HepG2 (cell line): ENCODE results near the gene RNF125. TPM values are rescaled to one million over a fixed set of nuclear protein-coding genes. Genes with fewer than 3 reads are reported as not detected.

Source experiments
- ATAC-seq: fragments of 200-7000 bp; cut with Tn5 transposase; 3 replicates; pipeline ENCODE4 v1.9.1; 2020; ENCODE audit warnings: mild to moderate bottlenecking, moderate library complexity
- BruUV-seq: library from RNA; stranded (reverse); fragments of 400-500 nt; replicated peaks from 2 replicates; lab custom pipeline; 2021; lab: Mats Ljungman, UMichigan
- CTCF ChIA-PET: fragments of 300-600 bp; formaldehyde crosslinking; extraction: SDS; loops from one replicate; lab custom pipeline; 2021; ENCODE audit warnings: low total read pairs, inconsistent platforms, low intra/inter-chr PET ratio; lab: Yijun Ruan, JAX
- POLR2A ChIA-PET: fragments of 350-600 bp; sonication (Branson Sonifier 250); formaldehyde crosslinking; loops from one replicate; lab custom pipeline; 2020; ENCODE audit warnings: antibody characterized with exemption, inconsistent platforms; lab: Yijun Ruan, JAX
- DNase-seq: peaks from one replicate; pipeline ENCODE4 v3.0.0-alpha.2; 2015; ENCODE audit warnings: low spot score
- FAIRE-seq: peaks from 3 replicates; lab custom pipeline; 2011; peaks lifted over from hg19 to GRCh38; lab: Jason Lieb, UNC
- H2AFZ ChIP-seq: one replicate; pipeline ENCODE4 v1.6.1; 2011; ENCODE audit warnings: low read length, inconsistent platforms
- H3K27ac ChIP-seq: fragments of 300-600 bp; 3 replicates; pipeline ENCODE4 v1.8.0; 2011; ENCODE audit warnings: mixed run types, mild to moderate bottlenecking, mixed read lengths, low read length, inconsistent platforms; ENCODE audit not compliant: insufficient read depth; ENCODE audit errors: extremely low read length
- H3K27me3 ChIP-seq, 2 experiments: fragments of 200-600 bp in 1 of 2; 2 replicates in 1 of 2; 3 replicates in 1 of 2; pipeline versions ENCODE4 v1.6.0 to v1.8.0; 2011; ENCODE audit warnings: low read length in 2 of 2, mild to moderate bottlenecking in 2 of 2, moderate library complexity in 2 of 2, inconsistent platforms in 1 of 2; ENCODE audit not compliant: insufficient read depth in 2 of 2, control insufficient read depth in 1 of 2
- H3K36me3 ChIP-seq, 2 experiments: fragments of 200-600 bp in 1 of 2; replicated peaks in 1 of 2; 2 replicates in 1 of 2; 3 replicates in 1 of 2; pipeline versions ENCODE4 v1.5.1 to v1.8.0; 2011; ENCODE audit warnings: low read length in 2 of 2, inconsistent platforms in 1 of 2; ENCODE audit not compliant: insufficient read depth in 2 of 2, control insufficient read depth in 1 of 2
- H3K4me1 ChIP-seq: 2 replicates; pipeline ENCODE4 v1.5.1; 2012; ENCODE audit warnings: low read length, inconsistent platforms; ENCODE audit not compliant: insufficient read depth
- H3K4me2 ChIP-seq: 2 replicates; pipeline ENCODE4 v1.6.0; 2011; ENCODE audit warnings: low read depth, low read length, inconsistent platforms
- H3K4me3 ChIP-seq, 3 experiments: fragments of 200-600 bp in 1 of 3; sonication (generic), shearing (Covaris generic) in 1 of 3; replicated peaks in 1 of 3; 2 replicates each; pipeline ENCODE4 v1.5.1; 2011 to 2016; ENCODE audit warnings: low read length in 3 of 3, inconsistent platforms in 2 of 3, low read depth in 2 of 3, mild to moderate bottlenecking in 2 of 3, control low read depth in 1 of 3, mixed read lengths in 1 of 3; ENCODE audit not compliant: insufficient read depth in 1 of 3
- H3K79me2 ChIP-seq: one replicate; pipeline ENCODE4 v1.6.1; 2011; ENCODE audit warnings: low read length, inconsistent platforms; ENCODE audit not compliant: insufficient read depth
- H3K9ac ChIP-seq: 2 replicates; pipeline ENCODE4 v1.6.0; 2011; ENCODE audit warnings: mild to moderate bottlenecking, low read depth, low read length, inconsistent platforms; ENCODE audit not compliant: insufficient read depth
- H3K9me3 ChIP-seq: 2 replicates; pipeline ENCODE4 v1.5.1; 2012; ENCODE audit warnings: mild to moderate bottlenecking, low read length
- H4K20me1 ChIP-seq: 2 replicates; pipeline ENCODE4 v1.6.0; 2011; ENCODE audit warnings: inconsistent platforms, mild to moderate bottlenecking, low read length, moderate library complexity; ENCODE audit not compliant: insufficient read depth
- DNMT3B ChIP-seq: conservative IDR thresholded peaks from 2 replicates; pipeline ENCODE4 v1.6.1; 2016; ENCODE audit warnings: missing biosample characterization, control low read depth
- EZH2 ChIP-seq: conservative IDR thresholded peaks from 2 replicates; pipeline ENCODE4 v1.6.1; 2012; ENCODE audit warnings: mild to moderate bottlenecking, low read depth, low read length, moderate library complexity
- GPN1 ChIP-seq: sonication (generic); formaldehyde crosslinking; IDR thresholded peaks from 2 replicates; pipeline ENCODE4 v1.5.1; 2020; ENCODE audit warnings: missing genetic modification reagents, borderline replicate concordance
- HDAC6 ChIP-seq: fragments of 200-600 bp; sonication (generic); IDR thresholded peaks from 2 replicates; pipeline ENCODE4 v1.7.0; 2017; ENCODE audit warnings: mild to moderate bottlenecking, antibody characterized with exemption, low read length, low read depth
- MTF1 ChIP-seq: sonication (generic); formaldehyde crosslinking; IDR thresholded peaks from 2 replicates; pipeline ENCODE4 v1.5.0; 2020; ENCODE audit warnings: missing genetic modification reagents
- RBM22 ChIP-seq: fragments of 200-400 bp; formaldehyde crosslinking; optimal IDR thresholded peaks from 2 replicates; pipeline ENCODE3; 2017; ENCODE audit warnings: mild to moderate bottlenecking, low read length, moderate library complexity
- RFXANK ChIP-seq: IDR thresholded peaks from 2 replicates; pipeline ENCODE4 v1.6.1; 2016
- SOX6 ChIP-seq, 2 experiments: fragments of 450-650 bp in 1 of 2; sonication (generic) in 1 of 2; formaldehyde crosslinking in 1 of 2; IDR thresholded peaks; 2 replicates each; pipeline versions ENCODE4 v1.4.0 to v1.6.1; 2017 to 2020; ENCODE audit warnings: antibody characterized with exemption in 1 of 2, mild to moderate bottlenecking in 1 of 2, missing genetic modification reagents in 1 of 2
- ZNF3 ChIP-seq: IDR thresholded peaks from 2 replicates; pipeline ENCODE4 v1.7.0; 2017; ENCODE audit warnings: inconsistent platforms
- ZNF33B ChIP-seq: sonication (generic); formaldehyde crosslinking; IDR thresholded peaks from 2 replicates; pipeline ENCODE4 v1.5.1; 2020; ENCODE audit warnings: mild to moderate bottlenecking, missing genetic modification reagents
- ZNF354B ChIP-seq: sonication (generic); formaldehyde crosslinking; IDR thresholded peaks from 2 replicates; pipeline ENCODE4 v1.8.0; 2022; ENCODE audit warnings: mild to moderate bottlenecking, missing genetic modification reagents
- ZNF850 ChIP-seq: sonication (generic); formaldehyde crosslinking; conservative IDR thresholded peaks from 2 replicates; pipeline ENCODE4 v1.9.0; 2021; ENCODE audit warnings: mild to moderate bottlenecking, missing genetic modification reagents
- WGBS: methylation state at CpG from one replicate; pipeline ENCODE4 v1.1.6; 2017; ENCODE audit warnings: low lambda C conversion rate; 5-methylcytosine and 5-hydroxymethylcytosine counted together
- in situ Hi-C: cut with HindIII; loops from 2 replicates; pipeline ENCODE4 v1.10.0; 2017; ENCODE audit warnings: low pct_unique_long_range_greater_than_20kb; ENCODE audit not compliant: extremely low pct_ligation_motif_present
- intact Hi-C: fragments of 100-400 bp; cut with micrococcal nuclease; formaldehyde crosslinking; loops from one replicate; pipeline ENCODE4 v1.10.0; 2022; ENCODE audit not compliant: unreplicated experiment
- polyA plus RNA-seq, 8 experiments: library from polyadenylated mRNA; depleted of rRNA in 3 of 8; stranded (reverse) in 7 of 8; unstranded in 1 of 8; fragments of >200 nt; fragmentation: Illumina TruSeq in 4 of 8; extraction: Trizol in 4 of 8; gene quantifications; 2 replicates each; pipeline versions ENCODE4 v1.2.1 to v1.2.3, GENCODE V29; 2011 to 2016; ENCODE audit warnings: low read depth in 4 of 8, missing spikeins in 1 of 8, mixed read lengths in 1 of 8; ENCODE audit not compliant: insufficient read depth in 1 of 8
- total RNA-seq, 5 experiments: library from RNA; depleted of rRNA; stranded (reverse); fragments of >200 nt; fragmentation: Illumina TruSeq; extraction: Trizol; gene quantifications; 2 replicates each; pipeline ENCODE4 v1.2.3, GENCODE V29; 2016; ENCODE audit warnings: low read depth in 1 of 5
- TF ChIP-seq, protein P1 (sequence below): sonication (generic); formaldehyde crosslinking; IDR thresholded peaks from 2 replicates; pipeline ENCODE4 v1.4.0; 2020; ENCODE audit warnings: missing genetic modification reagents
- TF ChIP-seq, protein P2 (sequence below), 2 experiments: fragments of 450-650 bp in 1 of 2; sonication (generic) in 1 of 2; formaldehyde crosslinking in 1 of 2; IDR thresholded peaks; 2 replicates each; pipeline versions ENCODE4 v1.6.1 to v1.8.0; 2016 to 2022; ENCODE audit warnings: antibody characterized with exemption in 1 of 2, mild to moderate bottlenecking in 1 of 2, missing genetic modification reagents in 1 of 2

RNF125 gene
- total and polyA plus RNA-seq, 2 of the 13 experiments (the other 11 are each of a cell fraction or from before 2014, with no cell fraction given): 0.58 to 1.8 TPM

DNA sequence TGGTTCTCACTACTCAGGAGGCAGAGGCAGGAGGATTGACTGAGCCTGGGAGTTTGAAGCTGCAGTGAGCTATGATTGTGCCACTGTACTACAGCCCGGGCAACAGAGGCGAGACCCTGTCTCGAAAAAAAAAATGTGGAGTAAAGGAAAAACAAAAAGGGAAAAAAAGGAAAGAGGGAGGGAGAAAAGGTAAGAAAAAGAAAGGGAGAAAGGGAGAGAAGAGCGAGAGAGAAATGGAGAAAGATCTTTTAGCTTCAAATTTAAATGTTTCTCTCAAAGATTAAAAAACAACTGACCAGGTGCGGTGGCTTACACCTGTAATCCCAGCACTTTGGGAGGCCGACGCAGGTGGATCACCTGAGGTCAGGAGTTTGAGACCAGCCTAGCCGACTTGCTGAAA lies 65.2 kb downstream of the RNF125 start:
- in situ Hi-C loops (no loop called here), intact Hi-C loops (no loop called here)
- no peaks in the 10 kb centered on the region for H3K79me2 ChIP-seq
- no peak overlapping the region for H3K27ac ChIP-seq
- FAIRE-seq (no peak), DNase-seq (no peak), ATAC-seq (no peak)
- H3K4me1 ChIP-seq: no peaks in the 10 kb centered on the region
- H4K20me1 ChIP-seq: no peaks in the 10 kb centered on the region
- no peak overlapping the region for H2AFZ ChIP-seq
- H3K4me3 ChIP-seq: no peak overlapping the region
- no peaks in the 10 kb centered on the region for H3K9me3 ChIP-seq
- no peak overlapping the region for H3K4me2 ChIP-seq
- H3K36me3 ChIP-seq: no peaks in the 10 kb centered on the region
- ChIA-PET POLR2A (no interaction called here), CTCF (no interaction called here)
- no peaks in the 10 kb centered on the region; a peak in 2 of 5 replicates for H3K27me3 ChIP-seq
- BruUV-seq: no TSS peak
- 54% methylated on average over 8 of the region's 8 CpGs for WGBS
- no peak overlapping the region for H3K9ac ChIP-seq
- no peak for TF ChIP-seq ZNF850 (CRISPR knock-in tag)
- no peak for TF ChIP-seq ZNF3 (CRISPR knock-in tag)
- TF ChIP-seq RFXANK (CRISPR knock-in tag): no peak
- TF ChIP-seq HDAC6: no peak
- TF ChIP-seq, protein P1, sequence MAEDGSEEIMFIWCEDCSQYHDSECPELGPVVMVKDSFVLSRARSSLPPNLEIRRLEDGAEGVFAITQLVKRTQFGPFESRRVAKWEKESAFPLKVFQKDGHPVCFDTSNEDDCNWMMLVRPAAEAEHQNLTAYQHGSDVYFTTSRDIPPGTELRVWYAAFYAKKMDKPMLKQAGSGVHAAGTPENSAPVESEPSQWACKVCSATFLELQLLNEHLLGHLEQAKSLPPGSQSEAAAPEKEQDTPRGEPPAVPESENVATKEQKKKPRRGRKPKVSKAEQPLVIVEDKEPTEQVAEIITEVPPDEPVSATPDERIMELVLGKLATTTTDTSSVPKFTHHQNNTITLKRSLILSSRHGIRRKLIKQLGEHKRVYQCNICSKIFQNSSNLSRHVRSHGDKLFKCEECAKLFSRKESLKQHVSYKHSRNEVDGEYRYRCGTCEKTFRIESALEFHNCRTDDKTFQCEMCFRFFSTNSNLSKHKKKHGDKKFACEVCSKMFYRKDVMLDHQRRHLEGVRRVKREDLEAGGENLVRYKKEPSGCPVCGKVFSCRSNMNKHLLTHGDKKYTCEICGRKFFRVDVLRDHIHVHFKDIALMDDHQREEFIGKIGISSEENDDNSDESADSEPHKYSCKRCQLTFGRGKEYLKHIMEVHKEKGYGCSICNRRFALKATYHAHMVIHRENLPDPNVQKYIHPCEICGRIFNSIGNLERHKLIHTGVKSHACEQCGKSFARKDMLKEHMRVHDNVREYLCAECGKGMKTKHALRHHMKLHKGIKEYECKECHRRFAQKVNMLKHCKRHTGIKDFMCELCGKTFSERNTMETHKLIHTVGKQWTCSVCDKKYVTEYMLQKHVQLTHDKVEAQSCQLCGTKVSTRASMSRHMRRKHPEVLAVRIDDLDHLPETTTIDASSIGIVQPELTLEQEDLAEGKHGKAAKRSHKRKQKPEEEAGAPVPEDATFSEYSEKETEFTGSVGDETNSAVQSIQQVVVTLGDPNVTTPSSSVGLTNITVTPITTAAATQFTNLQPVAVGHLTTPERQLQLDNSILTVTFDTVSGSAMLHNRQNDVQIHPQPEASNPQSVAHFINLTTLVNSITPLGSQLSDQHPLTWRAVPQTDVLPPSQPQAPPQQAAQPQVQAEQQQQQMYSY: no peak
- no peak for TF ChIP-seq EZH2
- TF ChIP-seq ZNF354B (CRISPR knock-in tag): no peak
- no peak for TF ChIP-seq SOX6 (IDR thresholded peaks at IDR 0.05)
- no peak for TF ChIP-seq SOX6 (CRISPR knock-in tag; IDR thresholded peaks at IDR 0.05)
- TF ChIP-seq, protein P2, sequence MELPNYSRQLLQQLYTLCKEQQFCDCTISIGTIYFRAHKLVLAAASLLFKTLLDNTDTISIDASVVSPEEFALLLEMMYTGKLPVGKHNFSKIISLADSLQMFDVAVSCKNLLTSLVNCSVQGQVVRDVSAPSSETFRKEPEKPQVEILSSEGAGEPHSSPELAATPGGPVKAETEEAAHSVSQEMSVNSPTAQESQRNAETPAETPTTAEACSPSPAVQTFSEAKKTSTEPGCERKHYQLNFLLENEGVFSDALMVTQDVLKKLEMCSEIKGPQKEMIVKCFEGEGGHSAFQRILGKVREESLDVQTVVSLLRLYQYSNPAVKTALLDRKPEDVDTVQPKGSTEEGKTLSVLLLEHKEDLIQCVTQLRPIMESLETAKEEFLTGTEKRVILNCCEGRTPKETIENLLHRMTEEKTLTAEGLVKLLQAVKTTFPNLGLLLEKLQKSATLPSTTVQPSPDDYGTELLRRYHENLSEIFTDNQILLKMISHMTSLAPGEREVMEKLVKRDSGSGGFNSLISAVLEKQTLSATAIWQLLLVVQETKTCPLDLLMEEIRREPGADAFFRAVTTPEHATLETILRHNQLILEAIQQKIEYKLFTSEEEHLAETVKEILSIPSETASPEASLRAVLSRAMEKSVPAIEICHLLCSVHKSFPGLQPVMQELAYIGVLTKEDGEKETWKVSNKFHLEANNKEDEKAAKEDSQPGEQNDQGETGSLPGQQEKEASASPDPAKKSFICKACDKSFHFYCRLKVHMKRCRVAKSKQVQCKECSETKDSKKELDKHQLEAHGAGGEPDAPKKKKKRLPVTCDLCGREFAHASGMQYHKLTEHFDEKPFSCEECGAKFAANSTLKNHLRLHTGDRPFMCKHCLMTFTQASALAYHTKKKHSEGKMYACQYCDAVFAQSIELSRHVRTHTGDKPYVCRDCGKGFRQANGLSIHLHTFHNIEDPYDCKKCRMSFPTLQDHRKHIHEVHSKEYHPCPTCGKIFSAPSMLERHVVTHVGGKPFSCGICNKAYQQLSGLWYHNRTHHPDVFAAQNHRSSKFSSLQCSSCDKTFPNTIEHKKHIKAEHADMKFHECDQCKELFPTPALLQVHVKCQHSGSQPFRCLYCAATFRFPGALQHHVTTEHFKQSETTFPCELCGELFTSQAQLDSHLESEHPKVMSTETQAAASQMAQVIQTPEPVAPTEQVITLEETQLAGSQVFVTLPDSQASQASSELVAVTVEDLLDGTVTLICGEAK (IDR thresholded peaks at IDR 0.05): no peak
- TF ChIP-seq, protein P2 (CRISPR knock-in tag; IDR thresholded peaks at IDR 0.05): no peak
- no peak for TF ChIP-seq DNMT3B
- no peak for TF ChIP-seq RBM22
- no peak for TF ChIP-seq MTF1 (CRISPR knock-in tag)
- TF ChIP-seq ZNF33B (CRISPR knock-in tag): no peak
- no peak for TF ChIP-seq GPN1
